Stimulated activated CD8-positive, alpha-beta memory T cell treated with anti-CD3 and anti-CD28 coated beads, Interleukin-2, amount 100 ng/mL, for 1 hour (primary cell): ENCODE measurements around the gene P4HA2.

Experiments
- DNase-seq, 2 donors: peaks; one replicate each; pipeline ENCODE4 v3.0.0-alpha.2; 2020; ENCODE audit warnings: low read depth in 2 of 2

P4HA2 gene

DNA sequence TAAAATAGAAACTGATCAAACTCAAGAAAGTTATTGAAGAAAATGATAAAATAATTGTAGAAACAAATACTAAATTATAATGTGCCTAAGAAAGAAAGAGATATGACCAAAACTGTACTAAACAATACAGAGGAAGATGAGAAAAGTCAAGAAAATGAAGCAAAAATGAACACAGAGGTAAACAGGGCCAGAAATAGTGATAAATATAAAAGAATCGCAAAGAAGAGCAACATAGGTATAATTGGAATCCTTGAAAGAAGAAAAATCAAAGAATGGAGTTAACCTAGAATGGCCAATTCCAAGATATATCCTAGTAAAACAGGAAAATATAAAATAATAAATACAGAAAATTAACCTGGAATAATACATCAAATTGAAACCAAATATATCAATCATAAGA is 84.5 kb downstream of the P4HA2 start:
- no peak for DNase-seq

DNA sequence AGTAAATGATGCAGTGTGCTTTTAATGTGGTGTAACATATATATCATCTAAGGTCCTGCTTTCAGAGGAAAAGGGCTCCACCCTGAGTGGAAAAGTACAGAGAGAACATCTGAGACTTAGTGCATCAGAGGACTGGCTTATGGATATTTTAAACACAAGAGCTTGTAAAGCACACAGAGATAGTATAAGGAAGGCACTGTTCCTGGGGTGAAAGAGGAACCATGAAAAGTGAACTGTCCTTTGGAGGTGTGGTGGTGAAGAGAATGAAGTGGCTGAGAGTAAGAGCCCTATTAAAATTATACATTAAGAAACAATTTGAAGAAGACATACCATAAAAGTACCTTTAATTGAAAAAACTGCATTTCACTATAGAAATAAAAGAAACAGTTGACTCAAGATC is 85.2 kb downstream of the P4HA2 start:
- no peak for DNase-seq
